Measurements from ENCODE around the gene NOS1.
"Not testable (repeated sequence)": the region's sequence is repeated elsewhere in the genome, so short reads cannot be mapped to it uniquely, and the experiment has no call there.

NOS1 gene

DNA sequence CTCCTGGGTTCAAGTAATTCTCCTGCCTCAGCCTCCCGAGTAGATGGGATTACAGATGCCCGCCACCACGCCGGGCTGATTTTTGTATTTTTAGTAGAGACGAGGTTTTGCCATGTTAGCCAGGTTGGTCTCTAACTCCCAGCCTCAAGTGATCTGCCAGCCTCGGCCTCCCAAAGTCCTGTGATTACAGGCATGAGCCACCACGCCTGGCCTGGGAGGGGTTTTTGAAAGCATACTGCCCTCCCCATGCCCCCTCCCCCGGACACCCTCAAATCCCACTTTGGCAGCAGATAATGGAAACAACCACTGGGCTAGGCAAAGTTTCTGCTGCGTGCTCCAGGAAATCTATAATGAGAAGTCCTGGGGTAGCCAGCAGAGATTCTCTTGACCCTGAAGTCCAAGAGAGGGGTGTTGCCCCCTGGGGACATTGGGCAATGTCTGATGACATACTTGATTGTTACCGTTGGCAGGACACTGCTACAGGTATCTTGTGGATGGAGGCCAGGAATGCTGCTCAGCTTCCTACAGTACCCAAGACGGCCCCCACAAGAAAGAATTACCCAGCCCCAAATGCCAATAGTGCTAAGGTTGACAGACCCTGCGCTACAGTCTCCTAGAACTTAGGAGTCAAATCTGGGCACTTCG, 152.5 kb downstream of the NOS1 start:
- DNase-seq (ENCODE audit: low spot score): no peak

DNA sequence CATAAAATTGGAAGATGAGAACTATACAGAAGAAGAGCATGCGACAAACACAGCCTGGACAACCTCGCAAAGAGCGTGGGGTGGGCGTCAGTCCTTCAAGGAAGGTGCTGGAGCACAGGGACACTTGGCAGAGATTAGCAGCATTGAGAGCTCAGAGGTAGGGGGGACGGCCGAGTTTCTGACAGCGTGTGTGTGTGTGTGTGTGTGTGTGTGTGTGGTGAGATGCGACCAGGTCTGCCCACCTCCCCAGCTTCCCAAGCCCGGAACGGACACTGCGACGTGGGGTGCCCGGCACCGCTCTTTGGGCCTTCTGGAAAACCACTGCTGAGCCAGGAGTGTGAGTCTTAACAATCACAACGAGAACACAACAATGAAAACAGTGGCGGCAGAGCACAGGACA, 153.2 kb downstream of the NOS1 start:
- no peak for DNase-seq (ENCODE audit: low spot score)

DNA sequence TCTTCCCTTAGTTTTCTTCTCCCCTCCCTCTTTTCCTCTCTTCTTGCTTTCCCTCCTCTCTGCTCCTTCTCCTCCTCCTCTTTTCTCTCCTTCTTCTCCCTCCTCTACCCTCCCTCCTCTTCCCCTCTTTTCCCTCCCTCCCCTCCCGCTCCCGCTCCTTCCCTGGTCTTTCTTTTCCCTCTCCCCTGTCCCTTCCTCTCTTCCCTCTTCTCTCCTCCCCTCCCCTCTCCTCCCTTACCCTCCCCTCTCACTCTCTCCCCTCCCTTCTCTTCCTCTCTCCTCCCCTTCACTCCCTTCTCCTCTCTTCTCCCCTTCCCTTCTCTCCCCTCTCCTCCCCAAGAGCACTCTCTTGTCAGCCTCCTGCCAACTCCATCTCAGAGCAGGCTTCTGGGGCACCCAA, 153.8 kb downstream of the NOS1 start:
- DNase-seq (ENCODE audit: low spot score): no peak

DNA sequence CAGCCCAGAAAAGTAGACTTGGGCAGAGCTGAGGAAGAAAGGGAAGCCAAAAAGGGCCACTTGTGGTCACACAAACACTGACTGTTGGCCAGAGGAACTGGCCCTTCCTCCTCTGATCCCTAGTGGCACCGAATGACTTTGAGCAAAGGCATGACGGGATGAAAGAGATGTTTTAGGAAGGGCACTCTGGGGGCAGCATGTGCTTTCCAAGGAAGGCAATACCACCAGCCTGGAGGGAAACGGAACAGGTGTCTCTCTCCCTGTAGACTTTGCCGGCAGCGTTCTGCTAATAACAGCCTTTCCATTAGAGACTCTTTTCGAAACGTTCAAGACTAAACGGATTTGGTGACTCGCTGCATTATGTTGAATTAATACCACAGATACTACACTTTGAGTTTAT, 158.9 kb downstream of the NOS1 start:
- DNase-seq (ENCODE audit: low spot score): no peak

DNA sequence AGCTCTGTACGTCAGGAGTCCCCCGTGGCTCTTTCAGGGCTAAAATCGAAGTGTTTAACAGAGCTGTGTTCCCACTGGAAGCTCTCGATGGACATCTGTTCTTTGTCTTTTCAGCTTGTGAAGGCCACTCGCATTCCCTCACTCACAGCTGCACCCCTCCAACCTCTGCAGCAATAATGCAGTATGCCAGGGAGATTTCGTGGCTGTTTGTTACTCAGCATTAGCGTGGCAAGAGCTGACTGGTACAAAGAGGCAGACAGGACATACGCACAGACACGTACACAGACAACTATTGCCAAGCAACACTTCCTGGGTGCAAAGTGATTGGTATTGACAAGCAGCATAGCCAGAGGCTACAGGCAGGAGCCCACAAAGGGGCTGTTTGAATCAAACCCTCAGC, 159.4 kb downstream of the NOS1 start:
- no peak for DNase-seq (ENCODE audit: low spot score)

DNA sequence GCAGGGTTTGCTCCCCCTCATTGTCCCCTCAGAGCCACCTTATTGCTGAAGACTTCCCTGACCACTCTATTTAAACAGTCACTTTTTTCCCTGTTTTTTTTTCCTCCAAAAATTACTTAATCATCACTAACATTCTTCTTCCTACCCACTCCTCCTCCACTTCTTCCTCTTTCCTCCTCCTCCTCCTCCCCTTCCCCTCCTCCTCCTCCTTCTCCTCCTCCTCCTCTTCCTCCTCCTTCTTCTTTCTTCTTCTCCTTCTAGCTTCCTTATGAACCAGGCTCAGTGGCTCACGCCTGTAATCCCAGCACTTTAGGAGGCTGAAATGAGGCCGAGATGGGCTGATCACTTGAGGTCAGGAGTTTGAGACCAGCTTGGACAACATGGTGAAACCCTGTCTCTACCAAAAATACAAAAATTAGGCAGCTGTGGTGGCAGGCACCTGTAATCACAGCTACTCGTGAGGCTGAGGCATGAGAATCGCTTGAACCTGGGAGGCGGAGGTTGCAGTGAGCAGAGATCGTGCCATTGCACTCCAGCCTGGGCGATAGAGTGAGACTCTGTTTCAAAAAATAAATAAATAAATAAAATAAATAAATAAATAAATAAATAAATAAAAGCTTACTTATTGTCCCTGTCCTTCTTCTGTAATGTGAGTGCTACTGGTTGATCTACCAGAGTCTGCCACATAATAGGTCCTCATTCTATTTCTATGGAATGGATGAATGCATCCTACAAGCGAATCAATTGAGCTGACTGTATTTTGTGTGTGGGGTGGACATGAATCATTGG, 161.3 kb downstream of the NOS1 start:
- not testable (repeated sequence) for DNase-seq (ENCODE audit: low spot score)

DNA sequence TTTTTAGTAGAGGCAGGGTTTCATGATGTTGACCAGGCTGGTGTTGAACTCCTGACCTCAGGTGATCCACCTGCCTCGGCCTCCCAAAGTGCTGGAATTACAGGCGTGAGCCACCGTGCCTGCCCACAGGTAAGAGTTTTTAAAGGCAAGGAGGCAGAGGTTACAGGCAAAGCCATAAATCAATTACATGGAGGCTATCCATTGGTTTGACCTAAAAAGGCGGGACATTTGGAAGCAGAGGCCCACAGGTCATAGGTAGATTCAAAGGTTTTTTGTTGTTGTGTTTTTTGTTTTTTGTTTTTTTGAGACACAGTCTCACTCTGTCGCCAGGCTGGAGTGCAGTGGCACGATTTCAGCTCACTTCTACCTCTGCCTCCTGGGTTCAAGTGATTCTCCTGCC, 165.1 kb downstream of the NOS1 start:
- not testable (repeated sequence) for DNase-seq (ENCODE audit: low spot score)

DNA sequence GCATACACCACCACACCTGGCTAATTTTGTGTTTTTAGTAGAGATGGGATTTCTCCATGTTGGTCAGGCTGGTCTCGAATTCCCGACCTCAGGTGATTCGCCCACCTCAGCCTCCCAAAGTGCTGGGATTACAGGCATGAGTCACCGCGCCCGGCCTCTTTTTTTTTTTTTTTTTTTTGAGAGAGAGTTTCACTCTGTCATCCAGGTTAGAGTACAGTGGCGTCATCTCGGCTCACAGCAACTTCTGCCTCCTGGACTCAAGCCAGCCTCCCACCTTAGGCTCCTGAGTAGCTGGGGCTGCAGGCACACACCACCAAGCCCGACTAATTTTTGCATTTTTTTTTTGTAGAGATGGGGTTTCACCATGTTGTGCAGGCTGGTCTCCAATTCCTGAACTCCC, 166.4 kb downstream of the NOS1 start:
- not testable (repeated sequence) for DNase-seq (ENCODE audit: low spot score)

DNA sequence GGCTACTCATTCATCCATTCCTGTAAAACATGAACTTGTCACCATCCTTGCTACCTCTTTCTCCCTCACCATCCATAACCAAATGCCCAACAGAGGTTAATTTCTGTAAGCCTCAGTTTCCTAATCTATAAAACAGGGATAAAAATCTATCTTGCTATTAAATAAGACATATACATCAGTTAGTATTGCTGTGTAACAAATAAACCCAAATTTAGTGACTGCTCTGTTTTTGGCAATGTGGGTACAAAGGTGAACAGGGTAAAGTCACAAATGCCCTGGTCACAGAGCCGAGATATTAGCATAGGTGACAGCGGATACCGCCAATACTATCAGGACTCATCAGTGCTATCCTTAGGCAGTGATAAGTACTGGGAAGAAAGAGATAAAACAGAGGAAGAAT, 167.5 kb downstream of the NOS1 start:
- no peak for DNase-seq (ENCODE audit: low spot score)

DNA sequence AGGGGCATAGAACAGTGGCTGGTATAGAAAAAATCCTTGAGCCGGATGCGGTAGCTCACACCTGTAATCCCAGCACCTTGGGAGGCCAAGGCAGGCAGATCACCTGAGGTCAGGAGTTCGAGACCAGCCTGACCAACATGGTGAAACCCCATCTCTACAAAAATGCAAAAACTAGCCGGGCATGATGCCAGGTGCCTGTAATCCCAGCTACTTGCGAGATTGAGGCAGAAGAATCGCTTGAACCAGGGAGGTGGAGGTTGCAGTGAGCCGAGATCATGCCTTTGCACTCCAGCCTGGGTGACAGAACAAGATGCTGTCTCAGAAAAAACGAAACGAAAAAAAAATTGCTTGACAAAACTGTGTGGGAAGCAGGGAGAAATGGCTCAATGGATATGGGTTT, 168.8 kb downstream of the NOS1 start:
- not testable (repeated sequence) for DNase-seq (ENCODE audit: low spot score)

DNA sequence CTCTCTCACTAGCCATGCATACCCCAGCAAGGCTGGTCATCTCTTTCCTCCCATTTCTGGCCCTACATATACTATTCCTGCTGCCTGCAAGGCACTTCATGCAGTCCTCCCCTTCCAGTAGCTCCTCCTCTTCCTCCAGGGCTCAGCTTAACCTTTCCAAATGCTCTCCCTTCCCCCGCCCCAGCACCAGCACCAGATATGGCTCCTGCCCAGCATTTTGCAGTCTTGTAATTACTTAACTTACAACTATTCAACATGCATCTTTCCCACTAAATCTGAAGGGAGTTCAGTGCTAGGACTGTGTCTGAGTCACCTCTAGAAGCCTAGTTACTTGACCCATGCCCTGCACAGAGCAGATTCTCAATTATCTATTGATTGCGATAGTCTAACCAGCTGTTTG, 169.4 kb downstream of the NOS1 start:
- DNase-seq (ENCODE audit: low spot score): no peak

DNA sequence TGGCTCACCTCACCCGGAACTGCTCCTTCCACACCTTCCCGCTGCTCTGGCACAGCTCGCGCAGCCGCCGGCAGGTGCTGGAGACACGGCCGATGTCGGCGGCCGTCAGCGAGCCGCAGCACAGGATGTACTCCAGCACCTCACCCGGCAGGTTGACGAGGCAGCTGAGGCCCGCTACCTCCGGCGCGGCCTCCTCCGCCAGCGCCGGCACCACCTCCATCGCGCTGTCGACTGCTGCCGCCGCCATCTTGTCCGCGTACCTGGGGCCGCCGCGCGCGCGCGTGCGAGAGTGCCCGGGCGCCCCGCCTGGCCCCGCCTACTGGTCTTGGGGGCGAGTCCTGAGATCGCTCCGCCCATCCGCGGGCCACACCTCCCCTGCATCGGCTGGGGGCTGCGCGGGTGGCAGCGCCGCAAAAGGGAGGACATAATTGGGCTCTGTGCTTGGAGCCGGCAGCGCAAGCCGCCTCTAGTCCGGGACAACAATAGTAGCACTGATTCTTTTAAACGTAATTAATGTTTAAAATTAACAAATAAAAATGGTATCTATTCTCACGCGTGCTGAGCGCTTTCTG, 171.1 kb downstream of the NOS1 start, which contains the start of gene FBXO21:
Gene FBXO21 (minus strand): TSS at position 261 of the 572 bp plus-strand sequence. CDS start 14 bp downstream, at position 247.
- peak; percentile 99 for DNase-seq (ENCODE audit: low spot score)

DNA sequence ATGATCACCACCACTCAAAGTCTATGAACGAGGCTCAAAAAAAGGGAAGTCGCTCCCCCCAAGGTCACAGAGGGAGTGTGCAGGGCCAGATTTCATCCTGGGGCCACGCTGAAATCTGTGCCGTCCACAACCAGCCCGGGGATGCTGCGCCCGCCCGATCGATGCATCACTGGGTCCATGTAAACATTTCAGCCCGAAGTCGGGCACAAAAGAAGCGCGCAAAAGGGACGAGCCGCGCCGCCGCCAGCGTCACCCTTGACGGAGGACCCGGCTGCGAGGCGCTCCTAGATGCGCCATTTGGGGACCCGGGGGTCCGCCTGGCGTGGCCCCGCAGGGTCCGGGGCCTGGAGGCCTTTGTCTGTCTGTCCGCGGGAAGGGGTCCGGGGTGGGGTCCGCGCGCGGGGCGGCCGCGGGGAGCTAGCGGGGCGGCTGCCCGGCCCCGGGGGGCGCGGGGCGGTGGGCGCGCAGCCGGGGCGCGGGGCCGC, 171.7 kb downstream of the NOS1 start:
- DNase-seq (ENCODE audit: low spot score): peak; percentile 68

DNA sequence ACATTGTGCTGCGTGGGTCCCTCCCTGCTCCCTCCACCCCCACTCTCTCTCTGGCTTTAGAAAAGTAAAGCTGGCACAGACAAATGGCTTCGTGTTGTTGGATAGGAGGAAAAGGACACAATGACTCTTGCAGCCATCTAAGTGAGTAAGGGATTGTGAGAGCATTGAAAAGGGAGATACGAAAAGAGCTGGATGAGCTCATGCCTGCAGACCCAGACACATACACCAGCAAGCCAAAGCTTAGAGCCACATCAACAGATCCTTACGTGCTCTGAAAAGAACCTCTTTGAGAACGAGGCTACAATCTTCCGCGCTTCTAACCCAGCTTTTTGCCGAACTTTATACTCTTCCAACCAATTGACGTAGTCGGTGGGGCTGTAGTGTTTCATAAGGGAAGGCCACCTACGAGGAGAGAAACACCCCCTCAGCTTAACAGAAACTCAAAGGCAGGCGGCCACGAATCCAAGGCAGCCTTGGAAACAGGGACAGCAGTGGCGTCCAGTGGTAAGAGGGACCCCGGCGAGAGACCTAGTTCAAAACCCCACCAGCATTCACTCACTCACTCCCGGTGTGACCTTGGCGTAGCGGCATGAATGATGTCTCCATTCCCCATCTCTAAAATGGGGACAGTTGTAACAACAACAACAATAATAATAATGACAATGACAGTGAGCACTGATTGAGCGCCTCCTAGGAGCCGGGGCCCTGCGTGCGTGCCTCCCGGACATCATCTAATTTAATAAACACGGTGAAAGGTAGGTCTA, 172.3 kb downstream of the NOS1 start:
- peak; percentile 49 for DNase-seq (ENCODE audit: low spot score)

DNA sequence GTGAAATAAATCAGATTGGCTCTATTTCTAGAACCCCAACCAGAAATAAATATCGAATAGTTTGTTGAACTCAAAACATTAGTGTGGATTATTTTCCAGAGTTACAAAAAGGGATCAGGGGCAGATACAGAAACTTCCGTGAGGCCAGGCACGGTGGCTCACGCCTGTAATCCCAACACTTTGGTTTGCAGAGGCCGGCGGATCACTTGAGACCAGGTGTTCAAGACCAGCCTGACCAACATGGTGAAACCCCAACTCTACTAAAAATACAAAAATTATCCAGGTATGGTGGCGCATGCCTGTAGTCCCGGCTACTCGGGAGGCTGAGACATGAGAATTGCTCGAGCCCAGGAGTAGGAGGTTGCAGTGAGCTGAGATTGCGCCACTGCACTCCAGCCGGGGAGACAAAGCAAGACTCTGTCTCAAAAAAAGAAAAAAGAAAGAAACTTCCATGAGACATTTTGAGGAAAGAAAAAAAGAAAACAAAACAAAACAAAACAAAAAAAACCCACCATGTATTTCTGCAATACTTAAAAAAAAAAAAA, 173.2 kb downstream of the NOS1 start:
- DNase-seq (ENCODE audit: low spot score): no peak

DNA sequence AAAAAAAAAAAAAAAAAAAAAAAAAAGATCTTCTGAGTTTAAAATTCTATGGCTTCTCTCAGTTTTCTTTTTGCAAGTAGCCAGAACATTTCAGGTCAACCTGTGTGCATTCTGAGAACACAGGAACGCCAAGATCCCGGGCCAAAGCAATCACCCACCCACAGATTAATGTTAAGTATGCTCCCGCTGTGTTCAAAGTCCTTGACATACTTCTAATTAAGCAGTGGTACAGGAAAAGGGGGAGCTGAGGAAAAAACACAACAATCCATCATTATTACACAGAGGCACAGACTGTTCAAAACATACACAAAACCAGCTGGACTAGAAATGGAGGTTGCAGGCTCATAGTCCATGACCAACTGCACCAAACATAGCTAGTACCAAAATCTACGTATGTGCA, 174.0 kb downstream of the NOS1 start:
- DNase-seq (ENCODE audit: low spot score): no peak

DNA sequence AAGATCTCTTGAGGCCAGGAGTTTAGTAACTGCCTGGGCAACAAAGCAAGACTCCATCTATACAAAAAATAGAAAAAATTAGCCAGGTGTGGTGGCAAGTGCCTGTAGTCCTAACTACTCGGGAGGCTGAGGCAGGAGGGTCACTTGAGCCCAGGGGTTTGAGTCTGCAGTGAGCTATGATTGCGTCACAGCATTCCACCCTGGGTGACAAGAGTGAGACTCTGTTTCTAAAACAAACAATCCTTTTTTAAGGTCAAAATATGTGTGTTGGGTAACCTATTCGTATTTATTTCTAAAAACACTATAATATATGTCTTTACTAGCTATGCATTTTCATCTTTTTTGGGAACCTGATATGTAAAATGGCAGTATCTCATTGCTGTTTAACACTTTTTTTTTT, 178.6 kb downstream of the NOS1 start:
- no peak for DNase-seq (ENCODE audit: low spot score)

DNA sequence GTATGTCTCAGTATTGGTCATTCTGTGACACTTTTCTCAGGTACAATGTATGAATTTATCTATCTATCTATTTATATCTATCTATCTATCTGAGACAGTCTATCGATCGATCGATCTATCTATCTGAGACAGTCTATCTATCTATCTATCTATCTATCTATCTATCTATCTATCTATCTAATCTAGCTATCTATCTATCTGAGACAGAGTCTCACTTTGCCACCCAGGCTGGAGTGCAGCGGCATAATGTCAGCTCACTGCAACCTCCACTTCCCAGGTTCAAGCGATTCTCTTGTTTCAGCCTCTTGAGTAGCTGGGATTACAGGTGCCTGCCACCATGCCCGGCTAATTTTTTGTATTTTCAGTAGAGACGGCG, 180.0 kb downstream of the NOS1 start:
- not testable (repeated sequence) for DNase-seq (ENCODE audit: low spot score)

DNA sequence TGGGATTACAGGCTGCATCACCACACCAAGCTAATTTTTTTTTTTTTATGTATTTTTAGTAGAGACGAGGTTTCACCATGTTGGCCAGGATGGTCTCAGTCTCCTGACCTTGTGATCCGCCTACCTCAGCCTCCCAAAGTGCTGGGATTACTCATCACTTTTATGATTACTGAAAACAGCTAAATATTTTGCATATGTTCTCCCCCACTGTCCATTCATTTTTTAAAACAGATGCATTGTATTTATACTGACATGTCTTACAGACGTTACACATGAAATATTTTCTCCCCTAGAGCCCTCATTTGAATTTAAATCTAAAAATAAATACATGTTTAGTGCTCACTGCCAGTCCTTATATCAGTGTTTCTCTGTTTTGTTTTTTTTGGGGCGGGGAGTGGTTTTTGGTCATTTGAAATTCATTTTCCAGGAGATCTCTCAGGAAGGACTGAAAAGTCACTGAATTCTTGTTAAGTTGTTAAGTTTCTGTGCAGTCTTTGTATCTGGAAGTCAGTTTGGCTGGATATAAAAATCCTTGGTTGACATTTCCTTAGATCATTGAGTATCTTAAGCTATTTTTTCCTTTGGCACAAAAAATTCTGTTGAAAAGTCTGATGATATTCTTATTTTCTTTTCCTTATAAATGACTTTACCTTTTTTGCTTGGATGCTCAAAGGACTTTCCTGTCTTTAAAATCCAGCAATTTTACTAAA, 180.5 kb downstream of the NOS1 start:
- no peak for DNase-seq (ENCODE audit: low spot score)

DNA sequence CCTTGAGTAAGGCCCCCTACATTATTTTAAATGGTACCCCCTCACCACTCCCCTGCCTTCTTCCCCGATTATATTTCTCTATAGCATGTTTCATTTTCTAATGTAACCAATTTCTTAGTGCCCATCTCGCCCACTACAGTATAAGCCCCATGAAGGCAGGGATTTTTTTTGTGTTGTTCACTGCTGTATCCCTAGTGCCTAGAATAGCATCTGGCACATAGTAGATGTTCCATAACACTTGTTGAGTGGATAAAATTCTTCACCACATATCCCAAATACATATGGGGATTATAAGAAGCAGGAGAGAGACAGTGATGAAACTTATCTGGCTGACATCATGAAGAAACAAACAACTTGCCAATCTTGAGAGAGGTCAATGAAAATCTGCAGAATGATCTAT, 182.7 kb downstream of the NOS1 start:
- no peak for DNase-seq (ENCODE audit: low spot score)

DNA sequence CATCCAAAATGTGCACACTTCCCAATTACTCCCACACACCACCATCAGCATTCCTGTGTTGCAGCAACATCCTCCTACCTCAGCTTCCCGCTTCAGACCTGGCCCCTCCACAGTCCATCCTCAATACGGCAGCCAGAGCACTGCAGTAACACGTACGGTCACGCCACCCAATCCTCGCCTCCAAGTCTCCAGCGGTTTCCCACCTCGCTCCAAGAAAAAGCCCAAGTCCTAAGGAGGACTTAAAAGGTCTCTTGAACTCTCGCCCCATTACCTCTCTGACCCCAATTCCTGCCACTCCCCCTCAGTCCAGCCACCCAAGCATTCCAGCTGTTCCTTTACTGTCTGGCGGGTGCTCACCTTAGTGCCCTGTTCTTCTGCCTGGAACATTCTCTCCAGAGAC, 183.1 kb downstream of the NOS1 start:
- no peak for DNase-seq (ENCODE audit: low spot score)

DNA sequence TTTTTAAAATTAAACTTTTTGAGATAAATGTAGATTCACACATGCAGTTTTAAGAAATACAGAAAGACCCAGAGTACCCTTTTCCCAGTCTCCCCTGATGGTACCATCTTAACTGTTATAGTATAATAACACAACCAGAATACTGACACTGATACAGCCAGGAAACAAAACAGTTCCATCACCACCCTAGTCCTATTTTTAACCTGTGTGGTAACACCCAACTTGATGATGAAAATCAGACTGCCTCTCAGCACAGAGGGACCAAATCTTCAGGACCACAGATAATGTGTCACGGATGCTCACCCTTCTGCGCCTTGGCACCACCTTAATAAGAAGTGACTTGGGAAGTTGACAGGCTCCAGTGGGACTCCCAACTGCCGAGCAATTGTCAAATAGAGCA, 189.3 kb downstream of the NOS1 start:
- DNase-seq (ENCODE audit: low spot score): no peak
